Right hindlimb (tissue), 1 donor: ENCODE results near the gene BCORL1.
A peak's percentile ranks its signal among the peaks of the same experiment; 100 is the strongest.

Experiments
- DNase-seq: peaks from one replicate; pipeline ENCODE4 v3.0.0-alpha.2; 2018

BCORL1 gene

DNA sequence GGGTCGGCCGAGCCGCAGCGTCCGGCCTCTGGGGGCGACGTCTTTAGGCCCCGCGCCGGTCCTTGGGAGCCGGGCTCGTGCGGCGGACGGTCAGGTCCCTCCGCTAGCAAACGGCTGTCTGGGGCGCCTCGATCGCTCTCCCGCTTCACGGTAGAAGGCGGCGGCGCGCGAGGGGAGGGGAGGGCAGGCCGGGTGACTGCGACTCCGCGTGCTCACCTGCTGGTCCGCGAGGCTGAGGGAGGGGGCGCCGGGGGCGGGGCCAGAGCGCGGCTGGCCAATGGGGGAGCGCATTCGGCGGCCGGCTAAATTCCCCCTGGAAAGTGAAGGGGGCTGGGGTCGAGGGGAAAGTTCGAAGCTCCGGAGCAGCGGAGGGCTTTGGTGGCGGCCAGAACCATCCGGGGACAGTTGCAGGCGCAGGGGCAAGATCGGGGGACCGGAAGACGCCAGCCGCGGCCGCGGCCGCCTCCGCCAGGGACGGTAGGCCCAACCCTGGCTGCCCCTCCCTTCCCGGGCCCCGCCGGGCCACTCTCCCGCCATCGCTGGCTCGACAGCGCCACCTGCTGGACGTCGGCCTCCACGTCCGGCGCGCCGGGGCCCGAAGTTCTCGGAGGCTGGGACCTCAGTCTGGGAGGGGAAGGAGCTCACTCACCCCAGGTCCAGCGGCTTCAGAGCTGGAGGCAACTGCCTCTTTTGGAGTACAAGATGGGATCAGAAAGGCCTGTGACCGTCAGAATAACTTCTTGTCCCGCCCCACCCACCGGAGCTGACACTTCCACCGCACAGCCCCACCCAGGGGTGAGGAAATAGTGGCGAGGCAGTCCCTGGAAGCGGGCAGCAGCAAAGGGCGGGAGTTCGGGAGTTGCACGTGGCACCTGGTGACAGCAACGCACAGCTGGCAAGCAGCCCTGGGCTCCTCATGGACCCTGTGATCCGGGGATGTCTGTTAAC lies 78.0 kb downstream of the BCORL1 start:
- peak; percentile 87 for DNase-seq

DNA sequence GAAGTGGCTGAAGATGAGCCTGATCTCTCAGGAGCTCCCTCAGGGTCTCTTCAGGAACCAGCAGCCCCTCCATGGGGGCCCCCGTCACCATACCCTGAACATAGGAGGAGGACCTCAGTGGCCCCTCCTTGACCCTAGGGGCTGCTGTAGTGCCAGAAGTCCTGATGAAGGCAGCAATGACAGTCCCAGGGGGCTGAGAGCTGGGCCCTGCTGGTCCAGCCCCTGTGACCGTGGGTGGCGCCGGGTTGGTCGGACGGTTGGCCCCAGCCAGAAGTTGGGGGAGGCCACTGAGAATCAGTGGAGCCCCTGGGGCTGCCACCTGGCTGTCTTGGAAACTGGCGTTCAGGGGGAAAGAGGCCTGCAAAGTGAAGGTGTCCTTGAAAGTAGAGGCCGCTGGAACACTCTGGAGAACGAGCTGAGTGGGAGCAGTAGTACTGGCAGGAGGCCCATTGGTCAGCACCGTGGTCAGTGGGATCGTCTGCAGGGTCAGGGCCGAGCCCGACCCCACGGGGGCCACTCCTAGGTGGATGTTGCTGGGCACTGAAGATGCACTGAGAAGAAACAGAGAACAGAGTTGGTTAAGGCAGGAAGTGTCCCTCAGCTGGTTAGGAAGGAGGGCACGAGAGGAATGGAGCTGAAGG lies 84.7 kb downstream of the BCORL1 start:
- no peak for DNase-seq

DNA sequence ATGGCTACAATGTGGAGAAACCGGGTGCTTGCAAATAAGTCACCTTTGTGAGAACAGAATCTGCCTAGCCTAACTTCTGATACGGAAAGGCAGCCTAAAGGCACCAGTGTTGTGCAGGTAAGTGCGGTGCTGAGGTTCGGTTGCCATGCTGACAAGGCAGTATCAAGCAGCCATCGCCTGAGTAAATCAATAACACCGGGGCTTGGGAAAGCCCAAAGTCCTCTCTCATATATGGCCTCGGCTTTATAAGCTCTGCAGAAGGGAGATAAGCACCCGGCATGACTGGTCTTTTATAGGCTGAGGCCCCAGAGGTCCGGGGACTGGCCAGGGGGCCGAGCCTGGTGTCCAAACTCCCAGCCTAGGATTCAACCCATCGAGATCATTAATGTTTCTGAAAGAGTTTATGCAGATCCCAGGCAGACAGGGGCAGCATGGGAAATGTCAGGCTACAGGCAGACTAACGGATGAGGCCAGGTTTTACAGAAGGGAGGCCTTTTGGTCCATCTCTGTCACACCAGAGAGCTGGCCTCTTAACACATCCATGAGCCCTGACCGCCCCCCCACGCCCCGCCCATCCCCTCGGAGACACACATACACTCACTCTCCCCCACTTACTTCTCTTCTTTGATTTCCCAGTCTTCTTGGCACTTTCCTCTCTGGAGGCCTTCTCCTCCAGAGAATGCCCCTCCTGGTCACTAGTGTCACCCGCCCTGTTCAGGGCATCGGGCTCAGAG lies 89.3 kb downstream of the BCORL1 start:
- DNase-seq, result no peak

GRCh38 chrX:130072345-130072740 lies 89.9 kb downstream of the BCORL1 start:
- no peak for DNase-seq

GRCh38 chrX:130075777-130076176 lies 93.3 kb downstream of the BCORL1 start:
- no peak for DNase-seq

GRCh38 chrX:130079824-130080406 lies 97.5 kb downstream of the BCORL1 start:
- peak; percentile 55 for DNase-seq

- DNase-seq, result no peak
Measured at GRCh38 chrX:130080791-130081367, 98.4 kb downstream of the BCORL1 start.

DNA sequence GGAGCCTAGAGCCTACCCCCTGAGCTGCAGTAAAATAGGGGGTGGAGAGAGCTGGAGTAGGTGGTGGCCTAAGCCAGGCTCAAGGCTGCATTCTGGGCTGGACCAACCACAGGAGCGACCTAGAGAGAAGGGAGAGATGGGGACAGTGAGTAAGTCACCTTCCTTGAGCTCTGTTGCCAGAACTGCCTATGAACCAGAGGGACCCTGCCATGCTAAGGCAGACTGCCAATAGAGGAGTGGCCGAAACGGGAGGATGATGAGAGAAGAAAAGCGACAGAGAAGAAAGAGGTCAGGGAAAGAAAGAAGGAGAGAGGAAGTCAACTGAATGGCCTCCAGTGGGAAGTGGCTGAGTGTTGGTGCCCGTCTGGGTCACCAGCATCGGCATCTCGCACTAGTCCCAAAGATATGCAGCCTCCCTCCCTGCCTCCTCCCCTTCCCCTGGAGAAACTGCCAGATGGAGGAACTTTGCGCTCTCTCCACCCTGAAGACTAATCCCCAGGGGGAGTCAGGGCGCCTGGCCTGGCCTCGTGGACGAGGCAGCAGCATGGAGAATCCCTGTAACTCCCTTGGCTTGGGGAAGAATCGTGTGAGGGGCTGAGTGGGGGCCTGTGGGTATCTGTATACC lies 99.1 kb downstream of the BCORL1 start:
- DNase-seq, result no peak

DNA sequence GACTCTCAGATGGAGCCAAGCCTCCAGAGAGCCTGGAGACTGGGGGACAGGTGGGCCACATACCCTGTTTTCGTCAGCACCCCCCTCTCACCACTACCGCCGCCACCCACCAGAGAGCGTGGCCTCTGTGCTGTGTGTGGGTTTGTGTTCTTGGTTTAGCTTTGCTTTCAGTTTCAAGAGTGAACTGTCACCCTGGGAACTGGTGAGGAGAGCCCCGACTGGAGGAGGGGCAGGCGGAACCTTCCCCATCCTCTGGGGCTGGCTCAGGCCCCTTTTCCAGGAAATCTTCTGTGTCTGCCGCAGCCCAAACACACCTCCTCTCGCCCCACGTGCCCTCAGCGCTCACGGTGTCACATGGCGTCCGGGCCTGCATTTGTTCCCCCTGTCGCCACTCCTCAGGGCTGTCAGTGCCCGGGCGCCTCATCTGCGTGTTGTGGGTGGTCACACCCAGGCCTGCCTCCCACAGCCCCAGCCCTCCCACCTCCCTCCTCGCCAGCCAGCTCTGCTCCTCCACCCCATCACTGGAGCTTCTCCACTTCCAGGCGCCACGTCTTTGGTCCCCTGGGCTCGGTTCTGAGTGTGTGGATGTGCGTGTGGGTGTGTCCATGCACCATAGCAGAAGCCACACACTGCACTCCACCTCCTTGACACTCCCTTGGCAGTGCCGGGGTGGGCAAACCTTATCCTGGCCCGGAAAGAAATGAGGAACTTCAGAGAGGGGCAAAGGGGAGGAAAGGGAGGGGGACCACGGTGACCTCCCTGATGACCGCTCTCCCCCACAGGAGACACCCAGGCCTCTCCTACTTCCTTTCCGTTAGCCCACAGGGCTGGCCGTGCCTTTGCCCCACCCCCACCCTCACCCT lies 100.0 kb downstream of the BCORL1 start:
- DNase-seq, result peak; percentile 41

DNA sequence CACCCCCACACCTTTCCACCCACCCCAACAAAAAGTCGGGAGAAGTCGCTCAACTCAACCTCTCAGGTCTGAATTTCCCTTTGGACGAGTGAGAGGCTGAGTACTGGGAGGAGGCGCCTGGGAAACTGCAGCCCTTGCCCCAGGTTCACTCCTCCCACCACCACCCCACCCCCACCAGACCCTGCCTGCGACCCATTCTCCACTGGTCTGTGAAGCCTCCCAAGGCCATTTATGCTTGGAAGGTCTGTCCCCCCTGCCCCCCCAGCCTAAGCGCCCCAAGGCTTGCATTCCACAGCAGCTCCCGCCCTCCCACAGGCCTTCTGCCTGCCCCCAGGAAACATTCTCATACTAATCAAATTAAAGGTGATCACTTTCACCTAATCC lies 100.7 kb downstream of the BCORL1 start:
- no peak for DNase-seq

DNA sequence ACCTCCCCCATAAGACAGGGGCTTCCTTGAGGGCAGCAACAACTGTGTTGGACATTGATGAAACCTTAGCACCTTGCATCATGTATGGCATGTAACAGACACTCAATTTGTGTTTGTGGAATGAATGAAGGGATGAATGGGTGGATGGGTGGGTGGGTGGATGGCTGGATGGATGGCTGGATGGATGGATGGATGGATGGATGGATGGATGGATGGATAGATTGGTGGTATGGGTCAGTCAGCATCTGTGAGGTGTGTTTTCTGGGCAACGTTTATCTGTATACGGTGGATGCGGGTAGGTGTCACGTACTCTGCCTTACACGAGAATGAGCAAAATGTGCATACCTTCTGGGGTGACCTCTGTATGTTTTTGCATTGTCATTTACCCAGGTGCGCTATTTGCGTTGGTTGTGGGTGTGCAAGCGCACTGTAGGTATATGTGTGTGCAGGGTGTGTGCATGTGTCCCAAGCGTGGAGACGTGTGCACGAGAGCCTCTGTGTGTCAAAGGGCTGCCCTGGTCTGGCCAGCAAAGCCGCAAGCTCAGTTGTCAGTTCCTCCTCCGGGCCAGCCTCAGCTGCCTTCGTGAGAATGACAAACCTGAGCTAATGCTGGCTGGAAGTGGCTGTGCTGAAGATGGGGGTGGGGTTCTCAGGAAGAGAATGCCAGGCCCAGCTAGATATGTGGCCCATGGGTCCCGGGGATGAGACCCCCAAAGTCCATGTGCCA lies 101.4 kb downstream of the BCORL1 start:
- DNase-seq, result no peak

- DNase-seq, result no peak
Measured at GRCh38 chrX:130084631-130085237, 102.3 kb downstream of the BCORL1 start.

GRCh38 chrX:130085551-130086446 lies 103.4 kb downstream of the BCORL1 start:
- DNase-seq, result no peak

GRCh38 chrX:130086447-130087206 lies 104.2 kb downstream of the BCORL1 start:
- no peak for DNase-seq

DNA sequence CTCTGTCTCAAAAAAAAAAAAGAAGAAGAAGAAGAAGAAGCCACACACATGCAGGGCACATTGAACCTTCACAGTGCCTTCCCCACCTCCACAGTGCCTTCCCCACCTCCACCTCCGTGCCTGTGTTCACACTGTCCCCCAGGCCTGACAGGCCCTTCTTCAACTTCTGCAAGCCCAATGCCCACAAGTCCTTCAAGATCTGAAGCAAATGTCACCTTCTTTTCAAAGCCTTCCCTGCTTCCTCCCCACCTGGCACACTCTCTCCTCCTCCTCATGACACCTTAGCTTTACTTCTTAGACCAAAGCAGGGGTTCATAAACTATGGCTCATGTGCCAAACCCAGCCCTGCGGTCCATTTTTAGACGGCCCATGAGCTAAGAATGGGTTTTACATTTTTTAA lies 107.9 kb downstream of the BCORL1 start:
- DNase-seq, result no peak

DNA sequence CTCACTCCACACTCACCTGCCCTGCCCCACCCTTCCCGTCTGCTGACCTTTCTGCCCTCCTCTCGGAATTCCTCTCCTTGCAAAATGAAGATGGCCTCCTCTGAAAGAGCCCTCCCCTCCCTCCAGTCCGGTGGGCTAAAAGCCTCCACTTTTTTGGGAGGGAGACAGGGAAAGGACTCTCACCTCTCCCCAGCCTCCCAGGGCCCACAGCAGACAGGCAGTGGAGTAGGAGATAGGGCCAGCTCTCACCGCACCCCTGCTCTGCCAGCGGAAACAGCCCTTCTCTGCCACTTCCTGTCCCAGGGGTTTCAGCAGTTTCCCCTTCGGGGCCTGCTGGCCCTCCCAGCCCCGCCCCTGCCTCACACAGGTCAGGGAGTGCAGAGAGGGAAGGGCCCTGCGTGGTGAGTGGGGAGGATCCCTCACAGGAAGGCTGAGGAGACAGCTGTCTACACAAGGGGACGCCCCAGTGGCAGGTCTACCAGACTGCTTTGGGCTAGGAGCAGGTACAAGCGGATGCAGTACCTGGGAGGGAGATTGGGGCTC lies 109.6 kb downstream of the BCORL1 start:
- DNase-seq, result no peak

GRCh38 chrX:130093271-130093670 lies 110.8 kb downstream of the BCORL1 start:
- no peak for DNase-seq

DNA sequence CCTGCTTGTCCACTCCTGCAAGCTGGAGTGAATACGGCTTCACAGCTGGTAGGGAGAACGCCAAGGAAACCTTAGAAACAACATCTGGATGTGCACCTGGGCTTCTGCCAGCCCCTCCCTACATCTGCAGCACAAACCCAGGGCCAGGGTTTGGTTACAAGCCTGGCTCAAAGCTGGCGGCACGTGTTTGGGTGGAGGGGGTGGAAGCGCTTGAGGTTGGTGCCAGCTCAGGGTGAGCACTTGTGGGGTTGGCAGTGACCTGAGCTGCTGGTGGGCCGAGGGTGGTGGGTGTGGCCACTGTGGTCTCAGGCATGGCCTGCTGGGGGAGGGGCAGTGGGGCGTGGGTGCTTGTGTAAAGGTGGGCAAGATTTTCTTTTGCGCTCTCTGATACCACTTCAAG lies 112.3 kb downstream of the BCORL1 start:
- no peak for DNase-seq
